Naive thymus-derived CD8-positive, alpha-beta T cell (primary cell): ENCODE results near the gene PLBD2. TPM values are rescaled to one million over a fixed set of nuclear protein-coding genes. Genes with fewer than 3 reads are reported as not detected.

ENCODE experiments used
- ATAC-seq, 2 donors: fragments of 150-1000 bp; cut with Tn5 transposase in 1 of 2; sonication (Bioruptor Pico), chemical (Tn5 transposase) in 1 of 2; 1 replicate in 1 of 2; 2 replicates in 1 of 2; pipeline ENCODE4 v1.10.0; 2021; ENCODE audit warnings: mild to moderate bottlenecking in 2 of 2, moderate library complexity in 2 of 2
- POLR2A ChIA-PET: fragments of 350-600 bp; sonication (Branson Sonifier 250); formaldehyde crosslinking; loops from one replicate; lab custom pipeline; 2021; ENCODE audit warnings: antibody characterized with exemption; lab: Charles Lee
- DNase-seq, 10 donors: peaks; one replicate each; pipeline versions ENCODE4 v3.0.0 to v3.0.0-alpha.2; 2020 to 2022
- H3K27ac Mint-ChIP-seq, 10 donors: one replicate each; pipeline ENCODE4 v1.8.0; 2020 to 2022; ENCODE audit warnings: mild to moderate bottlenecking in 10 of 10, mixed read lengths in 10 of 10, moderate library complexity in 4 of 10, inconsistent platforms in 1 of 10
- H3K27me3 Mint-ChIP-seq, 5 donors: one replicate each; pipeline ENCODE4 v1.8.0; 2021 to 2022; ENCODE audit warnings: mixed read lengths in 5 of 5
- H3K36me3 Mint-ChIP-seq, 3 donors: one replicate each; pipeline ENCODE4 v1.8.0; 2020 to 2022; ENCODE audit warnings: mixed read lengths in 3 of 3, mild to moderate bottlenecking in 2 of 3, inconsistent platforms in 1 of 3
- H3K4me1 Mint-ChIP-seq, 4 donors: one replicate each; pipeline ENCODE4 v1.8.0; 2021 to 2022; ENCODE audit warnings: mixed read lengths in 4 of 4
- H3K4me3 Mint-ChIP-seq, 10 donors: one replicate each; pipeline ENCODE4 v1.8.0; 2020 to 2022; ENCODE audit warnings: mild to moderate bottlenecking in 10 of 10, mixed read lengths in 10 of 10, moderate library complexity in 6 of 10, inconsistent platforms in 1 of 10
- H3K9me3 Mint-ChIP-seq, 9 donors: one replicate each; pipeline ENCODE4 v1.8.0; 2020 to 2022; ENCODE audit warnings: mixed read lengths in 9 of 9, mild to moderate bottlenecking in 3 of 9, inconsistent platforms in 1 of 9, moderate library complexity in 1 of 9
- polyA plus RNA-seq, 3 donors: library from polyadenylated mRNA; unstranded; fragments of 300-500 nt; fragmentation: Illumina TruSeq; gene quantifications; one replicate each; pipeline ENCODE4 v1.2.3, GENCODE V29; 2021
- total RNA-seq, 8 experiments: library from RNA in 2 of 8; stranded (reverse) in 2 of 8; gene quantifications; one replicate each; pipeline ENCODE4 v1.2.3 and lab custom pipeline; 2021 to 2026

PLBD2 gene
- total and polyA plus RNA-seq, 5 experiments from 2014 or later, result 5.1 to 13.1 (median 9.4) TPM

DNA sequence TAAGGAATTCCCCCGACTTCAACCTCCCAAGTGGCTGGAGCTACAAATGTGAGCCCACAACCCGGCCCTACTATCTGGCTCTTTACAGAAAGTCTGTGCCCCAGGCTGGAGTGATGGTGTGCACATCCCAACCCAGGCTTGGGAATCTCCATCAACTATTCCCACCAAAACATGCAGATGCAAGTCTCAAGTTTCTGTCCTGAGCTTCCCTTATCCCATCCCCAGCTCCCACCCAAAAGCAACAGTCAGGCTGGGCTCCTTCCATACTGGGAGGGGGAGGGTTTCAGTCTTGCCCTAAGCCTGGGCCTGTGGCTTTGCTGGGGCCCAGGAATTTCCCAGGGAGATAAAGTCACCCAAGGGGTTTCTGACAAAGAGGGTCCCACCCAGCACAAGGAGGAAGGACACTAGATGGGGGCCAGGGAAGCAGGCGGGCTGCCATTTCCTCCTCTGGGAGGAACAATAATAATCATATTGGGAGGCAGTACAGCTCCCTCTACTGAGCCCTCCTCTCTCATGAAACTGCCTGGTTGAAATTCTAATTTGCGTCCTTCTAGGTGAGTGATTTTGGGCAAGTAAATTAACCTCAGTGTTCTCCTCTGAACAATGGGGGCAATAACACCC is 31.5 kb upstream of the PLBD2 start:
- H3K36me3 Mint-ChIP-seq, result peaks cover 0 to 82% (median 26%) of the 10 kb centered on the region in 3 donors
- peak overlapping the region in 9 of 10 donors; percentile 6 to 80 (median 60) for H3K27ac Mint-ChIP-seq
- no peak for ATAC-seq
- peaks cover 18 to 63% (median 54%) of the 10 kb centered on the region in 4 donors for H3K4me1 Mint-ChIP-seq
- no peak for DNase-seq
- POLR2A ChIA-PET, result no interaction called here
- H3K27me3 Mint-ChIP-seq, result no peaks in the 10 kb centered on the region
- no peak overlapping the region for H3K4me3 Mint-ChIP-seq
- H3K9me3 Mint-ChIP-seq, result peaks cover 0 to 3% (median 0%) of the 10 kb centered on the region in 9 donors

DNA sequence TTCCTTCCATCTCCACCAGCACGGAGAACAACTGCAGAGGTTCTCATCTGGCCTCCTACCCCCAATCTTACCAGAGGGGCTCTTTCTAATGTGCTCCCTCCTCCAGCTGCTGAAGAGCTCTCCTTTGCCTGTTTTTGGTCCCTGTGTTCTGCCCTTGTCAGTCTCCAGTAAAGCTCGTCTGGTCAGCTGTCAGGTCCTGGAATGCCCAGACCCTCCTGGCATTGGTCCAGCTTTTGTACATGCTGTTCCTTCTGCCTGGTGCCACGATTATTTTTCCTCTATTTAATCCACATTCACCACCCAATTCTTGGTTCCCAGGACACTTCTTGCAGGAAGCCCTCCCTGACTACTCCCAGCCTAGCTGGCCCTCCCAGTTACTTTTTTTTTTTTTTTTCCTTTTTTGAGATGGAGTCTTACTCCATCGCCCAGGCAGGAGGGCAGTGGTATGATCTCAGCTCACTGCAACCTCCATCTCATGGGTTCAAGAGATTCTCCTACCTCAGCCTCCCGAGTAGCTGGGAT is 30.0 kb upstream of the PLBD2 start:
- DNase-seq, result no peak
- H3K9me3 Mint-ChIP-seq, result no peaks in the 10 kb centered on the region
- H3K36me3 Mint-ChIP-seq, result peaks cover 0 to 76% (median 21%) of the 10 kb centered on the region in 3 donors
- peaks cover 24 to 73% (median 60%) of the 10 kb centered on the region in 4 donors for H3K4me1 Mint-ChIP-seq
- H3K27ac Mint-ChIP-seq, result peak overlapping the region in 9 of 10 donors; percentile 4 to 72 (median 58)
- H3K27me3 Mint-ChIP-seq, result no peaks in the 10 kb centered on the region
- no peak overlapping the region for H3K4me3 Mint-ChIP-seq
- POLR2A ChIA-PET, result no interaction called here
- no peak for ATAC-seq

DNA sequence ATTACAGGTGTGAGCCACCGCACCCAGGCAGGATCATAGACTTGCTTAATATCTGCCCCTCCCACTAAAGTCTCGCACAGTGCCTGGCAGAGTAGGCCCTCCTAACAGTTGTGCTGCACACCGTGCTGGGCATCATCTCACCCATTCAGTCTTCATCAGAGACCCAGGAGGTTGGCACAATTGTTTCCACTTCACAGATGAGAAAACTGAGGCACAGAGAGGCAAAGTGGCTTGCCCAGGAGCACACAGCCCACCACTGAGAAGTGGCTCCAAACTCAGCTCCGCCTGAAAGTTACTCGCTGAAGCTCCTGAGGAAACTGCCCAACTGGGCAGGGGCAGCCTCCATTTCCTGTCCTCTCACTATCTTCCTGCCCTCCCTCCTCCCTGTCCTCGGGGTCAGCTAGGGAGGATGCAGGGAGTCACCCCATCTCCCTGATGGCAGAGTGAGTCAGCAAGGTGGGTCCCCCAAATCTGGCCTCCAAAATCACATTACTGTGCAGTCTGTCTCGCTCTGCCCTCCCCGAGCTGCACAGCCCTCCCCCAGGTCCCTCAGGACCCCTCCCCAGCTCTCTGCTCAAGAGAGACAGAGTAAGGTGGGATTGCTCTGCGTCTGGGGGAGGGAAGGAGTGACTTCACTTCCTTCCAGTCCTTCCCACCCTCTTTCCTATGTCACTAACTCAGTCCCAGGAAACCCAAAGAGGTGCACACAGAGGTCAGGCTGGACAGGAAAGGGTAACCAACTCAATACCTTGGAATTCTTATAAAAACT is 29.2 kb upstream of the PLBD2 start:
- DNase-seq, result no peak
- peak overlapping the region in 1 of 10 donors; percentile 22 for H3K4me3 Mint-ChIP-seq
- no peaks in the 10 kb centered on the region for H3K9me3 Mint-ChIP-seq
- peak overlapping the region in 7 of 10 donors; percentile 4 to 91 (median 53) for H3K27ac Mint-ChIP-seq
- POLR2A ChIA-PET, result no interaction called here
- H3K4me1 Mint-ChIP-seq, result peaks cover 24 to 76% (median 65%) of the 10 kb centered on the region in 4 donors
- no peaks in the 10 kb centered on the region for H3K27me3 Mint-ChIP-seq
- peaks cover 0 to 69% (median 21%) of the 10 kb centered on the region in 3 donors for H3K36me3 Mint-ChIP-seq
- ATAC-seq, result no peak

DNA sequence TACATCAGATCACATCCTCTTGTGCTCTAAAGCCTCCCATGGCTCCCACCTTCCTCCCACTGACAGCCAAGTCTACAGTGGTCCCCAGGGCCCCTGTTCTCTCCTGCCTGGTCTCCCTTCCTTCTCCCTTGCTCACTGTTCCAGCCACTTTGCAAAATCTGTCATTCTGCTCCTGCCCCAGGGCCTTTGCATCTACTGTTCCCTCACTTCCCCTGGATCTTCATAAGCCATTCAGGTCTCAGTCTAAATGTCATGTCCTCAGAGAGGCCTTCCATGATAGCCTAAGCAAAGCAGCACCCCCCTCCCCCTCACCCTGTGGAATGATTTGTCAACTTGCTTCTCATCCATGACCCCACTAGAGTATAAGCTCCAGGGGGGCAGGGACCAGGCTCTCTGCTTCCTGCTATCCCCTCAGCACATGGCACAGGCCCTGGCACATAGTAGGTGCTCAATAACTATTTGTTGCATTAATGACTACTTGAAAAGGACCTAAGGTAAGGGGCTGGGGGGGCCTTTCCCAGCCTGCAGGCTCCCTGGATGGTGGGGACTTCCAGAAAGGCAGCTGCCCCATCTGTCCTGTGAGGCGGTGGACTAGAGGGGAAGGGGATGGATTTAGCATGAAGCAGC is 28.5 kb upstream of the PLBD2 start:
- Mint-ChIP-seq H3K4me3 (peak overlapping the region in 2 of 10 donors; percentile 2 to 31), H3K4me1 (peaks cover 25 to 75% (median 67%) of the 10 kb centered on the region in 4 donors), H3K27me3 (no peaks in the 10 kb centered on the region), H3K27ac (peak overlapping the region in 7 of 10 donors; percentile 31 to 93 (median 54)), H3K9me3 (no peaks in the 10 kb centered on the region), H3K36me3 (peaks cover 0 to 63% (median 20%) of the 10 kb centered on the region in 3 donors)
- ATAC-seq (no peak), DNase-seq (no peak)
- POLR2A ChIA-PET, result interaction anchor here (0.5 kb wide), 1 partner anchor 28 kb away, joined by 3 read pairs; no protein-coding TSS in a partner anchor

DNA sequence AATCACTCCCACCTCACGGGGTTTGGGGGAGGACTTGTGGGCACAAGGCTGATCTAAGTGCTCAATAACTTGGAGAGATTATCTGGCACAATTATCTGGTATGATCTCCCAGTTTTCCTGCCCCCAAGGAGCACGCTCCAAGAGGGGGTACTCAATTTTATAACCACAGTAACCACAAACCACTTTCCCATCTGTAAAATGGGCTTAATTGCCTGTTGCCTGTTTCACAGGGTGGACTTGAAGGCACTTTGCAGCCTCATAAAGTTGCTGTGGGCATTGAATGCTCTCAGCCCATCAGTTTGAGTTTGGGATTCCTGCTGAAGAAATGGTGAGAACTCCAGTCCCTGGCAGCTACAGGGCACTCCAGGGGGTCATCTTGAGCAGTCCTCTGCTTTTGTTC is 27.9 kb upstream of the PLBD2 start:
- no peaks in the 10 kb centered on the region for H3K9me3 Mint-ChIP-seq
- DNase-seq, result no peak
- H3K27ac Mint-ChIP-seq, result peak overlapping the region in 4 of 10 donors; percentile 3 to 93 (median 25)
- POLR2A ChIA-PET, result interaction anchor here (0.5 kb wide), 1 partner anchor 27 kb away, joined by 3 read pairs; no protein-coding TSS in a partner anchor
- peaks cover 0 to 60% (median 18%) of the 10 kb centered on the region in 3 donors for H3K36me3 Mint-ChIP-seq
- ATAC-seq, result no peak
- H3K27me3 Mint-ChIP-seq, result no peaks in the 10 kb centered on the region
- H3K4me1 Mint-ChIP-seq, result peaks cover 25 to 72% (median 65%) of the 10 kb centered on the region in 4 donors
- H3K4me3 Mint-ChIP-seq, result peak overlapping the region in 3 of 10 donors; percentile 0 to 30 (median 3)

DNA sequence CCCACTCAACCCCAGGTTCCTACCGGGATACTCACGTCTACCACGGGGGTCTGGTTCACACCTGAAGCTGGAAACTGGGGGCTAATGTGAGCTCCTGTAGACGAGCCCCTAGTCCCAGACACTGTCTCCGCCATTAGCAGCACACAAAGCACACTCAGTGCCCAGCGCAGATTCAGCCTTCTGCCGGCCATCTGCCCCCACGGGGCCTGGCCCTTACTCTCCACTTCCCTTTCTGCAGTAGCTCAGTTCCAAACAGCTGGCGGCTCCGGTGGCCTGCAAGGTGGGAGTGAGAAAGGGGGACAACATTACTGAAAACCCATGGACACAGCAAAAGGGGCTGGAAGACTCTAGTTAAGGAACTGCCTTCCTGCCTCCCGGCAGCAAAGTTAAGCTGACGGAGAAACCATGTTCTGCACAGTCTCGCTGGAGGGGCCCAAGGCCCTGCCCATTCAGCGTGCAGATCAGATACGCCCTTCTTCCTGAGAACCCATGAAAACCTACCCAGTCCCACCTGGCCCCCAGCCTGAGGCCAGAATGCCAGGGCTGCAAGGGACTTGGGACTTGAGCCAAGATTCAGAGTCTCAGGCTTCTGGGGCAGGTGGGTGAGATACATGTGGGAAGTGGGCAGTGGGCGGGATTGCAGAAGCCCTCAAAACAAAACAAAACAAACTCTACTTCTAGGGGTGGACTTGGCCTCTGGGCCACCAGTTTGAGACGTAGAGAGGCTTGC is 25.5 kb upstream of the PLBD2 start:
- peak overlapping the region; percentile 17 to 97 (median 75) for H3K27ac Mint-ChIP-seq
- H3K4me3 Mint-ChIP-seq, result peak overlapping the region; percentile 93 to 99 (median 98)
- ATAC-seq (no peak), DNase-seq (no peak)
- H3K9me3 Mint-ChIP-seq, result no peaks in the 10 kb centered on the region
- H3K27me3 Mint-ChIP-seq, result no peaks in the 10 kb centered on the region
- POLR2A ChIA-PET, result interaction anchor here (0.7 to 1.3 kb wide), 4 partner anchors 23 to 148 kb away, joined by 3 to 4 read pairs (median 4); partner anchors contain the start of genes DDX54 and RITA1
- H3K36me3 Mint-ChIP-seq, result peaks cover 0 to 45% (median 18%) of the 10 kb centered on the region in 3 donors
- peaks cover 23 to 63% (median 60%) of the 10 kb centered on the region in 4 donors for H3K4me1 Mint-ChIP-seq

DNA sequence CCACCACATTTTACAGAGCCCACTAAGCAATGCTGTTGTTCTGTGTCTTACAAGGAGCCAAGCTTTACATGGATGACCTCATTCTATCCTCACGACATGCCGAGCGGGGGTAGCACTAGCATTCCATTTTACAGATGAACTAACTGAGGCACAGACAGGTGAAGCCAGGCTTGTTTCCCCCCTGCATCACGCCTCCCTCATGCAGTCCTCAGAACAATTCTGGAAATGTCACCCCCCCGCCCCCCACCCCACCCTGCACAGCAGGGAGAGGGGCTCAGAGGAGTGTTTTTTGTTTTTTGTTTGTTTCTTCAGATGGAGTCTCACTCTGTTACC is 25.0 kb upstream of the PLBD2 start:
- DNase-seq (no peak), ATAC-seq (no peak)
- POLR2A ChIA-PET, result interaction anchor here (0.7 to 1.0 kb wide), 3 partner anchors 23 to 148 kb away, joined by 3 to 4 read pairs (median 4); partner anchors contain the start of genes DDX54 and RITA1
- no peaks in the 10 kb centered on the region for H3K27me3 Mint-ChIP-seq
- peak overlapping the region; percentile 93 to 99 (median 98) for H3K4me3 Mint-ChIP-seq
- peaks cover 0 to 42% (median 18%) of the 10 kb centered on the region in 3 donors for H3K36me3 Mint-ChIP-seq
- peak overlapping the region; percentile 75 to 97 (median 92) for H3K27ac Mint-ChIP-seq
- H3K9me3 Mint-ChIP-seq, result no peaks in the 10 kb centered on the region
- H3K4me1 Mint-ChIP-seq, result peaks cover 20 to 60% (median 56%) of the 10 kb centered on the region in 4 donors

DNA sequence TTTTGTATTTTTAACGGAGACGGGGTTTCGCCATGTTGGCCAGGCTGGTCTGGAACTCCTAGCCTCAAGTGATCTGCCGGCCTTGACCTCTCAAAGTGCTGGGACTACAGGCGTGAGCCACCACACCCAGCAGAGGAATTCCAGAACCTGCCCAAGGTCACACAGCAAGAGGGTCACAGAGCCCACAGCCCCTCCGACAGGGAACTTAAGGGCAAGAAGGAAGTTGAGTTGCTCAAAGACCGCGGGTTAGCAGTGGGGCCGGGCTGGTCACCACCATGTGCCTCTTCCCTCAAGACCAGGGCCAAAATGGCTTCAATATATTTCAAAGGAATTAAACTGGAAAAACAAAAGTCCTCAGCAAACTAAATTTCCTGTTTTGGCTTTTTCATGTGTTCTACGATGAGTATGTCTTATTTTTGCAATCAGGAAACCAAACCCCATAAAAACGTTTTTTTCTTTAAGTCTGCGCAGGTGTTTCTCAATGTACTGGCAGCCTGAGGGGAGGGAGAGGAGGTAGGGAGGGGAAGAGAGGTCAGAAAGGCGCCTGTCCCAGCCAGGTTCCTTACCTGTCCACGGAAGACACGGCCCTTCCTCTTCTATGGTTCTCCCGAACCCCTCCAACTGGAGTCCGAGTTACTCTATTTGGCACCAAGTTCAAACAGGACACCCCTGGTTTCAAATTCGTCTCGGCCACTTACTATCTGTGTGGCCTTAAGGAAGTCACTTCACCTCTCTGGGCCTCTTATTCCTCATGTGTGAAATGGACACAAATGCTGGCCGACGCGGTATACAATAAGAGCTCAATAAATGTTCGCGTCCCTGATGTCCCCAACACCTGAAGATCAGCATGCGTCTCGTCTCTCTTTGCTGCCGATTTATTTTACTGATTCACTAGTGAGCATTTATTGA is 24.3 kb upstream of the PLBD2 start:
- POLR2A ChIA-PET, result interaction anchor here (0.9 to 1.0 kb wide), 6 partner anchors 24 to 149 kb away, joined by 3 to 6 read pairs (median 4); partner anchors contain the start of genes DDX54, PLBD2 and RITA1
- DNase-seq, result peak in 6 of 10 donors; percentile 4 to 58 (median 32)
- Mint-ChIP-seq H3K9me3 (no peaks in the 10 kb centered on the region), H3K4me1 (peaks cover 20 to 55% (median 48%) of the 10 kb centered on the region in 4 donors), H3K27ac (peak overlapping the region; percentile 75 to 97 (median 92)), H3K4me3 (peak overlapping the region; percentile 93 to 99 (median 98)), H3K36me3 (peaks cover 0 to 35% (median 18%) of the 10 kb centered on the region in 3 donors), H3K27me3 (no peaks in the 10 kb centered on the region)
- ATAC-seq, result peak; percentile 46 to 47

DNA sequence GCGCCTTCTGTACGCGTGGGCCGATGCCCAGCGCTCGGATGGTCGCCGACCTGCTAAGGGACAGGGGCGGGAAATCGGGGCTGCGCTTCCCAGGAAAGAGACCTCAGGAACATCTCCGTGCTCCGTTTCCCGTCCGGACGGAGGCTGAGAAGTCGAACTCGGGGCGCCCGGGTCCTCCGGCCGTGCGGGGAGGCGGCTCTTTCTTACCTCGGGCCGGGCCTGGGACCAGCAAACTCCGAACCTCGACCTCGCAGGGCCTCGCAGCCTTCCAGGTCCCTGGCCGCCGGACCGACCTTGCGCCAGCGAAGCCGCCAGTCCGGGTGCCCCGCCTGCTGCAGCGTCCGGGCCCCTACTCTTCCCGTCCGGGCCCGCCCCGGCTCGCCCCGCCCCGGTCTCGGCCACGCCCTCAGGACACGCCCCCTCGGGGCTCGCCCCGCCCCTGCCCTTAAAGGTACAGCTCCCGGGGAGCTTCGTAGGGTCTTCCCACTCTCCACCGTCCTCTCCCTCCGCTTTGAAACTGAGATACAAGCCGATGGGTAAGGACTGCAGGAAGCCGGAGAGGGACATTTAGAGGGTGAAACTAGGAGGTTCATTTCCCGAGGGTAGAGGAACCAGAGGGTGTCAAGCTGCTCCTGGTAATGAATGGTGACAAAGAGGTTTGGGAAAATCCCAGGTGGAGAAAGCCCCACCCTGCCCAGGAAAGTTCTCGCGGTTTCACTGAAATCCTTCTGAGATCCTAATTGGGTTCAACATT is 23.4 kb upstream of the PLBD2 start, which contains the start of gene SLC8B1:
SLC8B1 (minus strand) TSS at position 324 of the 754 bp plus-strand sequence. CDS start 2,231 bp downstream, outside the sequence.
- Mint-ChIP-seq H3K27ac (peak within 1 kb of the TSS; percentile 75 to 97 (median 92)), H3K4me1 (peaks cover 12 to 47% (median 40%) of the 10 kb centered on the region in 4 donors), H3K36me3 (peaks cover 0 to 27% (median 16%) of the 10 kb centered on the region in 3 donors), H3K27me3 (no peaks in the 10 kb centered on the region), H3K9me3 (no peaks in the 10 kb centered on the region), H3K4me3 (peak within 1 kb of the TSS; percentile 93 to 99 (median 98))
- ATAC-seq, result peak; percentile 92 to 94
- POLR2A ChIA-PET, result interaction anchor here (0.9 to 1.1 kb wide), 6 partner anchors 14 to 113 kb away, joined by 3 to 6 read pairs (median 3); partner anchors contain the start of gene PLBD2
- DNase-seq, result peak; percentile 63 to 90 (median 85)

DNA sequence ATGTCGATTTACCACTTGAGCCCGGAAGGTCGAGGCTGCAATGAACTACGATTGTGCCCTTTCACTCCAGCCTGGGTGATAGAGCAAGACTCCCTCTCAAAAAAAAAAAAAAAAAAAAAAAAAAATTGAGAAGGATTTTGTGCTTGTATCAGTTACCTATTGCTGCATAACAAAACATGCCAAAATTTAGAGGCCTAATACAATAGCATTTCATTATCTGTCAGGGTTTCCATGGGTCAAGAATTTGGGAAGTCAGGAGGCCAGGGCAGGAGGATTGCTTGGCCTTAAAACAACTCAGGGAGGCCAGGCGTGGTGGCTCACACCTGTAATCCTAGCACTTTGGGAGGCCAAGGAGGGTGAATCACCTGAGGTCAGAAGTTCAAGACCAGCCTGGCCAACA is 18.8 kb upstream of the PLBD2 start:
- Mint-ChIP-seq H3K27ac (no peak overlapping the region), H3K9me3 (no peaks in the 10 kb centered on the region), H3K27me3 (no peaks in the 10 kb centered on the region), H3K4me3 (no peak overlapping the region), H3K36me3 (no peaks in the 10 kb centered on the region), H3K4me1 (peaks cover under 1 to 8% (median 4%) of the 10 kb centered on the region in 4 donors)
- no peak for DNase-seq
- POLR2A ChIA-PET, result no interaction called here
- ATAC-seq, result no peak
